Uterus (tissue), 2 donors: ENCODE measurements around the gene FAM9C.

ENCODE experiments used
- CTCF ChIP-seq, 4 experiments: fragments of 200-600 bp in 2 of 4; fragments of 450-650 bp in 2 of 4; sonication (generic) in 2 of 4; IDR thresholded peaks; one replicate each; pipeline ENCODE4 v1.5.1; 2016 to 2019; ENCODE audit warnings: antibody characterized with exemption in 4 of 4, mild to moderate bottlenecking in 2 of 4, moderate library complexity in 1 of 4
- POLR2A ChIP-seq, 2 donors: fragments of 450-650 bp; IDR thresholded peaks; one replicate each; pipeline ENCODE4 v1.6.1; 2016; ENCODE audit warnings: antibody characterized with exemption in 2 of 2, mild to moderate bottlenecking in 1 of 2, moderate library complexity in 1 of 2

- TF ChIP-seq CTCF (IDR thresholded peaks at IDR 0.05): no peak
- no peak for TF ChIP-seq POLR2A (IDR thresholded peaks at IDR 0.05)
These were observed 6.7 kb upstream of the FAM9C start for GRCh38 chrX:13051167-13051528.
